A549 (cell line): ENCODE results near the gene CHEK1.

Experiments used
- CEBPB ChIP-seq, 2 experiments: fragments of >200 bp in 1 of 2; sonication (Bioruptor Twin) in 1 of 2; formaldehyde crosslinking in 1 of 2; IDR thresholded peaks; 2 replicates each; pipeline ENCODE4 v1.6.1; 2012 to 2016
- CTCF ChIP-seq: fragments of >200 bp; sonication (Bioruptor Twin); formaldehyde crosslinking; IDR thresholded peaks from 3 replicates; pipeline ENCODE4 v1.5.1; 2016
- ELK1 ChIP-seq: fragments of 150-350 bp; IDR thresholded peaks from 2 replicates; pipeline ENCODE4 v1.6.1; 2014; ENCODE audit warnings: low read depth, mild to moderate bottlenecking, low read length
- JUN ChIP-seq, 2 experiments: fragments of >200 bp; sonication (Bioruptor Twin); formaldehyde crosslinking; IDR thresholded peaks; 2 replicates in 1 of 2; 3 replicates in 1 of 2; pipeline ENCODE4 v1.6.1; 2016 to 2017
- NR3C1 ChIP-seq: fragments of >200 bp; sonication (Bioruptor Twin); formaldehyde crosslinking; IDR thresholded peaks from 3 replicates; pipeline ENCODE4 v1.6.1; 2017
- RAD21 ChIP-seq, 2 experiments: fragments of >200 bp in 1 of 2; sonication (Bioruptor Twin) in 1 of 2; formaldehyde crosslinking in 1 of 2; IDR thresholded peaks in 1 of 2; conservative IDR thresholded peaks in 1 of 2; 2 replicates in 1 of 2; 3 replicates in 1 of 2; pipeline ENCODE4 v1.6.1; 2012 to 2018; ENCODE audit warnings: inconsistent platforms in 1 of 2

- TF ChIP-seq CTCF = no peak
- no peak for TF ChIP-seq RAD21 (conservative IDR thresholded peaks at IDR 0.05 in 1 of 2, IDR thresholded peaks at IDR 0.05 in 1 of 2)
- TF ChIP-seq NR3C1 = no peak
- no peak for TF ChIP-seq CEBPB (IDR thresholded peaks at IDR 0.05)
- no peak for TF ChIP-seq ELK1
- no peak for TF ChIP-seq JUN (IDR thresholded peaks at IDR 0.05)
Measured at GRCh38 chr11:125692887-125693286, 67.9 kb downstream of the CHEK1 start.
